Fibroblast of gingiva (primary cell): ENCODE results near the gene ANKRD33B.
"Not testable (repeated sequence)": the region's sequence is repeated elsewhere in the genome, so short reads cannot be mapped to it uniquely, and the experiment has no call there.

Experiments
- DNase-seq: peaks from one replicate; pipeline ENCODE4 v3.0.0-alpha.2; 2011; ENCODE audit warnings: low read depth

Gene ANKRD33B

GRCh38 chr5:10559151-10559550, 4.7 kb upstream of the ANKRD33B start:
- DNase-seq: no peak

GRCh38 chr5:10559871-10560270, 4.0 kb upstream of the ANKRD33B start:
- DNase-seq: no peak

GRCh38 chr5:10562201-10563109, 1.4 kb upstream of the ANKRD33B start:
- DNase-seq: no peak

GRCh38 chr5:10563110-10563944, 543 bp upstream of the ANKRD33B start:
- no peak for DNase-seq

GRCh38 chr5:10564838-10565784, 1.2 kb downstream of the ANKRD33B start:
- DNase-seq: no peak

GRCh38 chr5:10565785-10566542, 2.1 kb downstream of the ANKRD33B start:
- DNase-seq: peak; percentile 41

- DNase-seq: no peak
Measured at GRCh38 chr5:10566543-10567068, 2.7 kb downstream of the ANKRD33B start.

- DNase-seq: no peak
Measured at GRCh38 chr5:10567121-10567591, 3.3 kb downstream of the ANKRD33B start.

- peak; percentile 91 for DNase-seq
Measured at GRCh38 chr5:10567781-10568321, 4.0 kb downstream of the ANKRD33B start.

GRCh38 chr5:10570540-10570939, 6.7 kb downstream of the ANKRD33B start:
- not testable (repeated sequence) for DNase-seq

GRCh38 chr5:10572451-10572850, 8.6 kb downstream of the ANKRD33B start:
- no peak for DNase-seq

GRCh38 chr5:10573487-10574145, 9.7 kb downstream of the ANKRD33B start:
- no peak for DNase-seq

GRCh38 chr5:10574879-10575278, 11.0 kb downstream of the ANKRD33B start:
- DNase-seq: not testable (repeated sequence)

GRCh38 chr5:10576121-10576789, 12.4 kb downstream of the ANKRD33B start:
- DNase-seq: no peak

- DNase-seq: no peak
Measured at GRCh38 chr5:10576790-10577189, 12.9 kb downstream of the ANKRD33B start.

GRCh38 chr5:10577371-10578292, 13.8 kb downstream of the ANKRD33B start:
- DNase-seq: no peak

- DNase-seq: no peak
Measured at GRCh38 chr5:10578293-10578665, 14.4 kb downstream of the ANKRD33B start.

GRCh38 chr5:10578869-10579268, 15.0 kb downstream of the ANKRD33B start:
- no peak for DNase-seq
